ENCODE measurements around the gene MLANA. TPM values are rescaled to one million over a fixed set of nuclear protein-coding genes. Genes with fewer than 3 reads are reported as not detected.

MLANA gene
- total and polyA plus RNA-seq, 10 of the 15 experiments (the other 5 are each of a cell fraction or from before 2014, with no cell fraction given), result 0.11 to 0.26 (median 0.13) TPM; not detected in 6

DNA sequence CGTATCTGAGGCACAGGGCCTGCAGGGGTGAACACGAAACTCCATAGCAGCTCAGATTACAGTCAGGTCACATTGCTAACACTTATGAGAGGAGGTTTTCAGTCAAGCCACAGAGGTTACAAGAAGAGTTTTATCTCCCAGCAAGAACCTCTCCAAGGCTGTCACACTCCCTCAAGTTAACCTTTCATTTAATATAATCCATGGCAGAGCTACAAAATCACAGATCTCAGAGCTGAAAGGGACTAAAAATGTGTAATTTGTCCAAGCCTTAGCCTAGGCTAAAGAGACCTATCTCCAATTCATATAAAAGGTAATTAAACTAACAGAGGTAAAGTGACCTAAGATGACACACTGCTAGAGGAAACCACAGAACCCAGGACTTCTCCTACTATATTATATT is 57.2 kb downstream of the MLANA start (continued):
- 0 out of 2 replicates have a peak, but pooled peaks have one; percentile 16 for TF ChIP-seq CHD2 (IDR thresholded peaks at IDR 0.05; ENCODE audit: borderline replicate concordance, low read depth, low read length)
- TF ChIP-seq YY1 (IDR thresholded peaks at IDR 0.05; ENCODE audit: low read depth, low read length), result no peak
- TF ChIP-seq ZNF687 (IDR thresholded peaks at IDR 0.05), result peak; percentile 55; the same call in 1 of the 2 replicates
- TF ChIP-seq, protein P1, sequence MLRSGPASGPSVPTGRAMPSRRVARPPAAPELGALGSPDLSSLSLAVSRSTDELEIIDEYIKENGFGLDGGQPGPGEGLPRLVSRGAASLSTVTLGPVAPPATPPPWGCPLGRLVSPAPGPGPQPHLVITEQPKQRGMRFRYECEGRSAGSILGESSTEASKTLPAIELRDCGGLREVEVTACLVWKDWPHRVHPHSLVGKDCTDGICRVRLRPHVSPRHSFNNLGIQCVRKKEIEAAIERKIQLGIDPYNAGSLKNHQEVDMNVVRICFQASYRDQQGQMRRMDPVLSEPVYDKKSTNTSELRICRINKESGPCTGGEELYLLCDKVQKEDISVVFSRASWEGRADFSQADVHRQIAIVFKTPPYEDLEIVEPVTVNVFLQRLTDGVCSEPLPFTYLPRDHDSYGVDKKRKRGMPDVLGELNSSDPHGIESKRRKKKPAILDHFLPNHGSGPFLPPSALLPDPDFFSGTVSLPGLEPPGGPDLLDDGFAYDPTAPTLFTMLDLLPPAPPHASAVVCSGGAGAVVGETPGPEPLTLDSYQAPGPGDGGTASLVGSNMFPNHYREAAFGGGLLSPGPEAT (IDR thresholded peaks at IDR 0.05; ENCODE audit: low read depth), result peak; percentile 66; the same call in 1 of the 2 replicates
- TF ChIP-seq HDGF (IDR thresholded peaks at IDR 0.05), result no peak
- TF ChIP-seq SKIL (IDR thresholded peaks at IDR 0.05; ENCODE audit: low read depth, poor library complexity, severe bottlenecking), result peak; percentile 36
- no peak for TF ChIP-seq SIX5 (IDR thresholded peaks at IDR 0.05; ENCODE audit: low read depth, low read length, severe bottlenecking)
- TF ChIP-seq, protein P2, sequence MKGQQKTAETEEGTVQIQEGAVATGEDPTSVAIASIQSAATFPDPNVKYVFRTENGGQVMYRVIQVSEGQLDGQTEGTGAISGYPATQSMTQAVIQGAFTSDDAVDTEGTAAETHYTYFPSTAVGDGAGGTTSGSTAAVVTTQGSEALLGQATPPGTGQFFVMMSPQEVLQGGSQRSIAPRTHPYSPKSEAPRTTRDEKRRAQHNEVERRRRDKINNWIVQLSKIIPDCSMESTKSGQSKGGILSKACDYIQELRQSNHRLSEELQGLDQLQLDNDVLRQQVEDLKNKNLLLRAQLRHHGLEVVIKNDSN (IDR thresholded peaks at IDR 0.05; ENCODE audit: borderline replicate concordance, extremely low read length, insufficient read depth, low read depth, low read length), result no peak
- TF ChIP-seq, protein P3, sequence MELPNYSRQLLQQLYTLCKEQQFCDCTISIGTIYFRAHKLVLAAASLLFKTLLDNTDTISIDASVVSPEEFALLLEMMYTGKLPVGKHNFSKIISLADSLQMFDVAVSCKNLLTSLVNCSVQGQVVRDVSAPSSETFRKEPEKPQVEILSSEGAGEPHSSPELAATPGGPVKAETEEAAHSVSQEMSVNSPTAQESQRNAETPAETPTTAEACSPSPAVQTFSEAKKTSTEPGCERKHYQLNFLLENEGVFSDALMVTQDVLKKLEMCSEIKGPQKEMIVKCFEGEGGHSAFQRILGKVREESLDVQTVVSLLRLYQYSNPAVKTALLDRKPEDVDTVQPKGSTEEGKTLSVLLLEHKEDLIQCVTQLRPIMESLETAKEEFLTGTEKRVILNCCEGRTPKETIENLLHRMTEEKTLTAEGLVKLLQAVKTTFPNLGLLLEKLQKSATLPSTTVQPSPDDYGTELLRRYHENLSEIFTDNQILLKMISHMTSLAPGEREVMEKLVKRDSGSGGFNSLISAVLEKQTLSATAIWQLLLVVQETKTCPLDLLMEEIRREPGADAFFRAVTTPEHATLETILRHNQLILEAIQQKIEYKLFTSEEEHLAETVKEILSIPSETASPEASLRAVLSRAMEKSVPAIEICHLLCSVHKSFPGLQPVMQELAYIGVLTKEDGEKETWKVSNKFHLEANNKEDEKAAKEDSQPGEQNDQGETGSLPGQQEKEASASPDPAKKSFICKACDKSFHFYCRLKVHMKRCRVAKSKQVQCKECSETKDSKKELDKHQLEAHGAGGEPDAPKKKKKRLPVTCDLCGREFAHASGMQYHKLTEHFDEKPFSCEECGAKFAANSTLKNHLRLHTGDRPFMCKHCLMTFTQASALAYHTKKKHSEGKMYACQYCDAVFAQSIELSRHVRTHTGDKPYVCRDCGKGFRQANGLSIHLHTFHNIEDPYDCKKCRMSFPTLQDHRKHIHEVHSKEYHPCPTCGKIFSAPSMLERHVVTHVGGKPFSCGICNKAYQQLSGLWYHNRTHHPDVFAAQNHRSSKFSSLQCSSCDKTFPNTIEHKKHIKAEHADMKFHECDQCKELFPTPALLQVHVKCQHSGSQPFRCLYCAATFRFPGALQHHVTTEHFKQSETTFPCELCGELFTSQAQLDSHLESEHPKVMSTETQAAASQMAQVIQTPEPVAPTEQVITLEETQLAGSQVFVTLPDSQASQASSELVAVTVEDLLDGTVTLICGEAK (IDR thresholded peaks at IDR 0.05; ENCODE audit: borderline replicate concordance), result no peak
